ENCODE data around the gene ARHGAP24.

- TF ChIP-seq ESRRA (CRISPR knock-in tag; IDR thresholded peaks at IDR 0.05; ENCODE audit: borderline replicate concordance) (no peak), CTCF (IDR thresholded peaks at IDR 0.05) (no peak), JUN (CRISPR knock-in tag; IDR thresholded peaks at IDR 0.05) (no peak), E2F4 (CRISPR knock-in tag; IDR thresholded peaks at IDR 0.05; ENCODE audit: borderline replicate concordance, low read depth) (no peak), ZBTB43 (CRISPR knock-in tag; IDR thresholded peaks at IDR 0.05) (no peak), ATF1 (CRISPR knock-in tag; IDR thresholded peaks at IDR 0.05) (no peak), HMGA2 (CRISPR knock-in tag; IDR thresholded peaks at IDR 0.05) (no peak), USF2 (CRISPR knock-in tag; IDR thresholded peaks at IDR 0.05) (no peak), SMAD4 (CRISPR knock-in tag; IDR thresholded peaks at IDR 0.05) (no peak), ZBTB21 (CRISPR knock-in tag; IDR thresholded peaks at IDR 0.05; ENCODE audit: borderline replicate concordance) (no peak), TEAD4 (CRISPR knock-in tag; IDR thresholded peaks at IDR 0.05) (no peak), ARID4B (CRISPR knock-in tag; IDR thresholded peaks at IDR 0.05; ENCODE audit: borderline replicate concordance) (no peak), GABPB1 (CRISPR knock-in tag; IDR thresholded peaks at IDR 0.05) (no peak)
These were observed 409.3 kb downstream of the ARHGAP24 start for GRCh38 chr4:85884251-85884650.
